K562 (cell line): Measurements from ENCODE around the gene CAMK2B. TPM values are rescaled to one million over a fixed set of nuclear protein-coding genes. Genes with fewer than 3 reads are reported as not detected.

Source experiments
- ATAC-seq: fragments of 200-7000 bp; cut with Tn5 transposase; 3 replicates; pipeline ENCODE4 v1.9.1; 2020; ENCODE audit warnings: moderate library complexity
- BruUV-seq: library from RNA; stranded (reverse); fragments of 400-500 nt; replicated peaks from 2 replicates; lab custom pipeline; 2021; lab: Mats Ljungman, UMichigan
- CTCF ChIA-PET: fragments of 300-600 bp; formaldehyde crosslinking; extraction: SDS; loops from one replicate; lab custom pipeline; 2021; ENCODE audit warnings: low intra/inter-chr PET ratio; lab: Yijun Ruan, JAX
- POLR2A ChIA-PET: fragments of 300-600, 350-650 bp; sonication (Branson Sonifier 250); formaldehyde crosslinking; extraction: SDS; loops from one replicate; lab custom pipeline; 2021; ENCODE audit warnings: antibody characterized with exemption, inconsistent platforms; lab: Yijun Ruan, JAX
- DNase-seq, 4 experiments: peaks; one replicate each; pipeline versions ENCODE4 v3.0.0 to v3.0.0-alpha.2; 2011 to 2018; ENCODE audit warnings: low spot score in 3 of 4, mixed read lengths in 3 of 4; ENCODE audit errors: extremely low read depth in 1 of 4
- FAIRE-seq: peaks from 2 replicates; lab custom pipeline; 2011; peaks lifted over from hg19 to GRCh38; lab: Jason Lieb, UNC
- H2AFZ ChIP-seq: 2 replicates; pipeline ENCODE4 v1.6.0; 2011; ENCODE audit warnings: low read depth, low read length, control low read depth, inconsistent platforms
- H3K27ac ChIP-seq: fragments of 200-600 bp; 3 replicates; pipeline ENCODE4 v1.8.0; 2011; ENCODE audit warnings: low read depth, mild to moderate bottlenecking, control low read depth, inconsistent platforms, low read length, moderate library complexity, mixed read lengths; ENCODE audit errors: extremely low read depth
- H3K27me3 ChIP-seq, 2 experiments: fragments of 300-600 bp in 1 of 2; 2 replicates in 1 of 2; 3 replicates in 1 of 2; pipeline versions ENCODE4 v1.6.0 to v1.8.0; 2011; ENCODE audit warnings: inconsistent platforms in 2 of 2, low read length in 2 of 2, mild to moderate bottlenecking in 1 of 2, mixed read lengths in 1 of 2, moderate library complexity in 1 of 2; ENCODE audit not compliant: control insufficient read depth in 2 of 2, insufficient read depth in 2 of 2
- H3K36me3 ChIP-seq: fragments of 300-600 bp; 3 replicates; pipeline ENCODE4 v1.8.0; 2011; ENCODE audit warnings: mild to moderate bottlenecking, low read length, inconsistent platforms; ENCODE audit not compliant: control insufficient read depth, insufficient read depth
- H3K4me1 ChIP-seq, 2 experiments: fragments of 200-600 bp in 1 of 2; replicated peaks in 1 of 2; 2 replicates in 1 of 2; 3 replicates in 1 of 2; pipeline versions ENCODE4 v1.5.1 to v1.8.0; 2011; ENCODE audit warnings: inconsistent platforms in 2 of 2, low read length in 2 of 2, mild to moderate bottlenecking in 1 of 2, mixed read lengths in 1 of 2, moderate library complexity in 1 of 2; ENCODE audit not compliant: control insufficient read depth in 2 of 2, insufficient read depth in 2 of 2
- H3K4me2 ChIP-seq: 2 replicates; pipeline ENCODE4 v1.6.1; 2011; ENCODE audit warnings: low read length, control low read depth, inconsistent platforms, mixed read lengths; ENCODE audit not compliant: insufficient read depth
- H3K4me3 ChIP-seq: fragments of 200-600 bp; sonication (generic), shearing (Covaris generic); 2 replicates; pipeline ENCODE4 v1.5.1; 2016; ENCODE audit warnings: control low read depth, inconsistent platforms
- H3K79me2 ChIP-seq: fragments of 200-600 bp; 3 replicates; pipeline ENCODE4 v1.8.0; 2011; ENCODE audit warnings: low read length, inconsistent platforms; ENCODE audit not compliant: control insufficient read depth, insufficient read depth
- H3K9ac ChIP-seq, 2 experiments: 2 replicates each; pipeline versions ENCODE4 v1.6.0 to v1.6.1; 2011; ENCODE audit warnings: low read depth in 2 of 2, low read length in 2 of 2, control low read depth in 1 of 2, inconsistent platforms in 1 of 2, mild to moderate bottlenecking in 1 of 2, mixed read lengths in 1 of 2; ENCODE audit not compliant: insufficient read depth in 1 of 2
- H3K9me1 ChIP-seq: one replicate; pipeline ENCODE4 v1.6.0; 2011; ENCODE audit warnings: inconsistent platforms, mild to moderate bottlenecking, low read length, moderate library complexity; ENCODE audit not compliant: control insufficient read depth, insufficient read depth
- H3K9me3 ChIP-seq: replicated peaks from 2 replicates; pipeline ENCODE4 v1.5.1; 2011; ENCODE audit warnings: low read depth, low read length, inconsistent platforms; ENCODE audit not compliant: control insufficient read depth, insufficient read depth
- H4K20me1 ChIP-seq: replicated peaks from 2 replicates; pipeline ENCODE4 v1.6.1; 2011; ENCODE audit warnings: low read length, inconsistent platforms, mixed read lengths; ENCODE audit not compliant: control insufficient read depth, insufficient read depth
- CHCHD3 ChIP-seq: fragments of 250-450 bp; sonication (Bioruptor Pico); IDR thresholded peaks from 2 replicates; pipeline ENCODE4 v2.1.2; 2022; ENCODE audit warnings: mild to moderate bottlenecking
- HMG20A ChIP-seq: fragments of 450-650 bp; formaldehyde crosslinking; conservative IDR thresholded peaks from 2 replicates; pipeline ENCODE4 v1.4.0; 2020; ENCODE audit warnings: mild to moderate bottlenecking, mixed read lengths
- LCOR ChIP-seq: sonication (generic); formaldehyde crosslinking; IDR thresholded peaks from 2 replicates; pipeline ENCODE4 v1.8.0; 2022; ENCODE audit warnings: mild to moderate bottlenecking, missing genetic modification reagents
- NR1H2 ChIP-seq: sonication (generic); formaldehyde crosslinking; IDR thresholded peaks from 2 replicates; pipeline ENCODE4 v1.4.0; 2020; ENCODE audit warnings: mild to moderate bottlenecking, missing genetic modification reagents
- NR2C2 ChIP-seq, 2 experiments: fragments of 200-800 bp in 1 of 2; sonication (Bioruptor generic) in 1 of 2; sonication (generic) in 1 of 2; formaldehyde crosslinking in 1 of 2; IDR thresholded peaks; 2 replicates each; pipeline versions ENCODE4 v1.6.1 to v1.8.0; 2016 to 2022; ENCODE audit warnings: mild to moderate bottlenecking in 1 of 2, missing compliant biosample characterization in 1 of 2, missing genetic modification characterization in 1 of 2, missing genetic modification reagents in 1 of 2
- PYGO2 ChIP-seq: fragments of 450-650 bp; IDR thresholded peaks from 2 replicates; pipeline ENCODE4 v1.6.1; 2016; ENCODE audit warnings: mild to moderate bottlenecking, missing genetic modification characterization, moderate library complexity, missing compliant biosample characterization
- RBBP5 ChIP-seq: fragments of 200-600 bp; sonication (generic); IDR thresholded peaks from 2 replicates; pipeline ENCODE4 v1.6.1; 2012; ENCODE audit warnings: borderline replicate concordance, mild to moderate bottlenecking, low read length, control low read depth, inconsistent platforms; ENCODE audit not compliant: insufficient read depth, poor library complexity, severe bottlenecking
- RBM34 ChIP-seq: fragments of 200-400 bp; formaldehyde crosslinking; IDR thresholded peaks from 2 replicates; pipeline ENCODE4 v1.6.1; 2018; ENCODE audit warnings: low read length, borderline replicate concordance; ENCODE audit not compliant: insufficient read depth
- SETDB1 ChIP-seq: IDR thresholded peaks from one replicate; pipeline ENCODE4 v1.6.1; 2012; ENCODE audit warnings: low read length, control low read depth, inconsistent platforms
- TFE3 ChIP-seq: fragments of 450-650 bp; formaldehyde crosslinking; IDR thresholded peaks from 2 replicates; pipeline ENCODE4 v1.4.0; 2020; ENCODE audit warnings: mild to moderate bottlenecking, mixed read lengths
- U2AF1 ChIP-seq: fragments of 200-400 bp; formaldehyde crosslinking; optimal IDR thresholded peaks from 2 replicates; pipeline ENCODE3; 2017; ENCODE audit warnings: mild to moderate bottlenecking, low read depth, low read length, moderate library complexity
- U2AF2 ChIP-seq: fragments of 200-400 bp; formaldehyde crosslinking; optimal IDR thresholded peaks from 2 replicates; pipeline ENCODE3; 2017; ENCODE audit warnings: low read depth, mild to moderate bottlenecking, low read length
- ZNF134 ChIP-seq: fragments of 250-450 bp; sonication (Bioruptor Pico); conservative IDR thresholded peaks from 2 replicates; pipeline ENCODE4 v1.4.0; 2020
- WGBS: fragments of 100-300 bp; shearing (Covaris generic); methylation state at CpG from one replicate; pipeline ENCODE4 v1.1.6; 2016; ENCODE audit warnings: low coverage, mixed read lengths; ENCODE audit not compliant: insufficient coverage; ENCODE audit errors: missing lambda C conversion rate; 5-methylcytosine and 5-hydroxymethylcytosine counted together
- in situ Hi-C: fragments of 300-500 bp; cut with MboI; formaldehyde crosslinking; loops from 4 replicates; pipeline ENCODE4 v1.15.0; 2018; ENCODE audit warnings: inconsistent platforms, mixed read lengths
- intact Hi-C: fragments of 100-400 bp; cut with micrococcal nuclease; formaldehyde crosslinking; loops from 2 replicates; pipeline ENCODE4 v1.14.2; 2022
- polyA plus RNA-seq, 8 experiments: library from polyadenylated mRNA; depleted of rRNA in 4 of 8; stranded (reverse) in 5 of 8; unstranded in 3 of 8; fragments of >200 nt; fragmentation: Nextera tagmentation in 2 of 8; fragmentation: Illumina TruSeq in 1 of 8; extraction: Ambion mirVana in 2 of 8; extraction: Trizol in 1 of 8; gene quantifications; 2 replicates each; pipeline versions ENCODE4 v1.2.1 to v1.2.3, GENCODE V29; 2011 to 2014; ENCODE audit warnings: inconsistent platforms in 1 of 8, missing spikeins in 1 of 8
- total RNA-seq, 7 experiments: library from RNA; depleted of rRNA in 6 of 7; stranded (reverse); fragments of >200 nt in 6 of 7; fragmentation: Illumina TruSeq in 2 of 7; extraction: Trizol in 2 of 7; gene quantifications; 2 replicates each; pipeline versions ENCODE4 v1.2.1 to v1.2.3, GENCODE V29; 2011 to 2021; ENCODE audit warnings: low replicate concordance in 1 of 7
- TF ChIP-seq, protein P1 (sequence below): fragments of 250-450 bp; sonication (Bioruptor Pico); IDR thresholded peaks from 2 replicates; pipeline ENCODE4 v1.4.0; 2020; ENCODE audit warnings: mild to moderate bottlenecking
- TF ChIP-seq, protein P2 (sequence below): fragments of 450-650 bp; IDR thresholded peaks from 2 replicates; pipeline ENCODE4 v1.6.1; 2016; ENCODE audit warnings: mild to moderate bottlenecking

Gene CAMK2B
- total and polyA plus RNA-seq, 9 of the 15 experiments (the other 6 are each of a cell fraction or from before 2014, with no cell fraction given) = 0.04 to 0.09 (median 0.05) TPM; not detected in 4

DNA sequence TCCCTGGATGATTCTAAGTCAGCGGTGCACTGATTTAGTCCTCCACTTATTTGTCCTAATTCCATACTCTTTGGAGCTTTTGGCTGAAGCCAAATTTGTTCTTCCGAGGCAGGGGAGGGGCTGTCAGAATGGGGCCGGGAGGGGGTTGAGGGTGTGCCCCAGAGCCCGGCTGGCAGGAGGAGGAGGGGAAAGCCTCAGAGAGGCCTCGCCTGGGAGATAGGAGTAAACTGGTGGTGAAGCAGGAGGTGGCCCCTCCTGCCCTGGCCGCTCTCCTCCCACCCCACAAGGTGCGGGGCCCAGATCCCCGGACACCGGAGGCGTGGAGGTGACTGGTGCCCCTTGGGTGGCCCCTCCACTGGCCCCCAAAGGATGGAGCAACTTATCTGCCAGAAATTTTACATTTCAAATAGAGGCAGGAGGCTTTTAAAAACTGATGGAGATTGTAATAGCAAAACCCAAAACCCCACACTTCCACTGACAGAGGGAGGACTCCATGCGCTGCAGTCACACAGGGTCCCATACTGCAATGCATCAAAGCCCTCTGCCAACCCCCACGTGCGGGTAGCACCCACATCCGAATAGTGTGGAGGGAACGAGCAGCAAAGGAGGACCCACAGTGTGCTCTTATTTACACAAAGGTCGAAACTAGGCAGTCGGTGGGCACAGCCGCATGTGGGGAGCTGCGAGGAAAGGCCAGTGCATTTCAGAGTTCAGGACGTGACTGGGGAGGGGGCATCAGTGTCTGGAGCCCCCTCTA, 61.9 kb downstream of the CAMK2B start (continued):
- TF ChIP-seq RBM34 = no peak
- no peak for TF ChIP-seq U2AF1
- TF ChIP-seq LCOR (CRISPR knock-in tag) = no peak
- no peak for TF ChIP-seq U2AF2
- no peak for TF ChIP-seq TFE3
- TF ChIP-seq NR2C2 (CRISPR knock-in tag; IDR thresholded peaks at IDR 0.05) = no peak
- TF ChIP-seq NR2C2 (tag; IDR thresholded peaks at IDR 0.05) = no peak
- no peak for TF ChIP-seq NR1H2 (CRISPR knock-in tag)
- TF ChIP-seq HMG20A (CRISPR knock-in tag) = no peak

DNA sequence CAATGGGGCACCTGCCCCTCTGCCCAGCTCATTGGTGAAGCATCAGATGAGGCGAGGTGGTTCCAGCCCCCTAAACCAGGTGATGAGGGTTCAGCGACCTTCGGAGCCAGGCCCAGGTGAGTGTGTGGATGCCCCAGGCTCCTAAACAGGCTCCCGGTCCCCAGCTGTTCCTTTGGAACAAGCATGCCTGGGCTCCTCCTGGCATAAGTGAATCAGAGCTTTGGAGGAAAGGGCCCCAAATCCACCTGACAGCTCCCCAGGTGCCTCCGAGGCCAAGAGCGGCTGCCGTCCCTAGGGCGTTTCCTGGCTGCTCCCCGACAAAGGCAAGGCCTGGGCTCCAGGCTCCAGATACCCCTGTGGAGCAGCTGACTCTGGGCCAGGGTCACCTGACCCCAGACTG, 63.4 kb downstream of the CAMK2B start:
- ATAC-seq (no peak), FAIRE-seq (no peak), DNase-seq (no peak)
- H3K36me3 ChIP-seq = no peaks in the 10 kb centered on the region
- no peaks in the 10 kb centered on the region for H3K9me1 ChIP-seq
- peaks cover 3% of the 10 kb centered on the region; the same call in 1 of the 2 replicates for H4K20me1 ChIP-seq
- no peak overlapping the region for H3K9ac ChIP-seq
- CTCF ChIA-PET = no interaction called here
- H2AFZ ChIP-seq = no peak overlapping the region
- POLR2A ChIA-PET = interaction anchor here (0.6 kb wide), 1 partner anchor 19 kb away, joined by 3 read pairs; no protein-coding TSS in a partner anchor
- 9% methylated on average over 9 of the region's 9 CpGs for WGBS
- no peaks in the 10 kb centered on the region for H3K9me3 ChIP-seq
- intact Hi-C loops = no loop called here
- in situ Hi-C loops = no loop called here
- H3K79me2 ChIP-seq = no peaks in the 10 kb centered on the region
- no peak overlapping the region for H3K27ac ChIP-seq
- no peak overlapping the region for H3K4me3 ChIP-seq
- H3K4me2 ChIP-seq = no peak overlapping the region
- peaks cover 39 to 51% of the 10 kb centered on the region in 2 experiments for H3K27me3 ChIP-seq
- peaks cover 23 to 24% of the 10 kb centered on the region in 2 experiments for H3K4me1 ChIP-seq
- BruUV-seq = no TSS peak
- TF ChIP-seq, protein P1, sequence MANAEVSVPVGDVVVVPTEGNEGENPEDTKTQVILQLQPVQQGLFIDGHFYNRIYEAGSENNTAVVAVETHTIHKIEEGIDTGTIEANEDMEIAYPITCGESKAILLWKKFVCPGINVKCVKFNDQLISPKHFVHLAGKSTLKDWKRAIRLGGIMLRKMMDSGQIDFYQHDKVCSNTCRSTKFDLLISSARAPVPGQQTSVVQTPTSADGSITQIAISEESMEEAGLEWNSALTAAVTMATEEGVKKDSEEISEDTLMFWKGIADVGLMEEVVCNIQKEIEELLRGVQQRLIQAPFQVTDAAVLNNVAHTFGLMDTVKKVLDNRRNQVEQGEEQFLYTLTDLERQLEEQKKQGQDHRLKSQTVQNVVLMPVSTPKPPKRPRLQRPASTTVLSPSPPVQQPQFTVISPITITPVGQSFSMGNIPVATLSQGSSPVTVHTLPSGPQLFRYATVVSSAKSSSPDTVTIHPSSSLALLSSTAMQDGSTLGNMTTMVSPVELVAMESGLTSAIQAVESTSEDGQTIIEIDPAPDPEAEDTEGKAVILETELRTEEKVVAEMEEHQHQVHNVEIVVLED (CRISPR knock-in tag) = no peak
- TF ChIP-seq RBBP5 (no peak), SETDB1 (no peak), ZNF134 (no peak), PYGO2 (no peak), CHCHD3 (CRISPR knock-in tag) (no peak)
- TF ChIP-seq, protein P2, sequence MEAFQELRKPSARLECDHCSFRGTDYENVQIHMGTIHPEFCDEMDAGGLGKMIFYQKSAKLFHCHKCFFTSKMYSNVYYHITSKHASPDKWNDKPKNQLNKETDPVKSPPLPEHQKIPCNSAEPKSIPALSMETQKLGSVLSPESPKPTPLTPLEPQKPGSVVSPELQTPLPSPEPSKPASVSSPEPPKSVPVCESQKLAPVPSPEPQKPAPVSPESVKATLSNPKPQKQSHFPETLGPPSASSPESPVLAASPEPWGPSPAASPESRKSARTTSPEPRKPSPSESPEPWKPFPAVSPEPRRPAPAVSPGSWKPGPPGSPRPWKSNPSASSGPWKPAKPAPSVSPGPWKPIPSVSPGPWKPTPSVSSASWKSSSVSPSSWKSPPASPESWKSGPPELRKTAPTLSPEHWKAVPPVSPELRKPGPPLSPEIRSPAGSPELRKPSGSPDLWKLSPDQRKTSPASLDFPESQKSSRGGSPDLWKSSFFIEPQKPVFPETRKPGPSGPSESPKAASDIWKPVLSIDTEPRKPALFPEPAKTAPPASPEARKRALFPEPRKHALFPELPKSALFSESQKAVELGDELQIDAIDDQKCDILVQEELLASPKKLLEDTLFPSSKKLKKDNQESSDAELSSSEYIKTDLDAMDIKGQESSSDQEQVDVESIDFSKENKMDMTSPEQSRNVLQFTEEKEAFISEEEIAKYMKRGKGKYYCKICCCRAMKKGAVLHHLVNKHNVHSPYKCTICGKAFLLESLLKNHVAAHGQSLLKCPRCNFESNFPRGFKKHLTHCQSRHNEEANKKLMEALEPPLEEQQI = no peak
